A204.1 (cell line): ENCODE data around the gene VSTM2B.
"Not testable (repeated sequence)": the region's sequence is repeated elsewhere in the genome, so short reads cannot be mapped to it uniquely, and the experiment has no call there.

ENCODE experiments used
- FAIRE-seq: peaks from 2 replicates; lab custom pipeline; 2012; peaks lifted over from hg19 to GRCh38; lab: Jason Lieb, UNC

Gene VSTM2B

DNA sequence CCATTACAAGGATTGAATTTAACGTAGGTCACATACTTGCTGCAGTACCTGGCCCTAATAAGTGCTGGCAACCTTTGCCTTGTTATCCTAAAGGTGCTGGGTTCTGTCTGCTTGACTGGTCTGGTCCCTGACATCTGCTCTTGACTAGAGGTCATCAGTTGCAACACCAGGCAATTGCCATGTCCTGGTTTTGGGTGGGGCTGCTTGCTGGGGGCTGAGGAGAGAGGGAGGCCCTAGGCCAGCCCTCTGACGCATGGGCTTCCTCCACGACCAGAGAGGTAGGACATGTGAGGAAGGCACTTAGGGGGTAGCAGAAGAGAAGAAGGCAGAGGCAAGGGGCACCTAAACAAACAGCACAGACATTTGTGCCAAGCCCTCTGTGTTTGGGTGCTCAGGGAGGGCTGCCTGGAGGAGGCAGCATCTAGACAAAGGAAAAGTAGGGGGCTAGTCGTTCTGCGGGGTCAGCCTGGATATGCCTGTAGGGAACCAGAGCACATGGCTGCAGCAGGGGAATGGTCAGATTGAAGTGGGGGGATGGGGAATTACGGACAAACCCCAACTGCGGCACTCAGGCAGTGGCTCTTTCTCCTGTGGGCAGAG, 21.7 kb downstream of the VSTM2B start:
- FAIRE-seq = no peak

GRCh38 chr19:29547981-29548380, 22.2 kb downstream of the VSTM2B start:
- FAIRE-seq = no peak

- FAIRE-seq = no peak
Observed at GRCh38 chr19:29548483-29549085, 22.8 kb downstream of the VSTM2B start.

DNA sequence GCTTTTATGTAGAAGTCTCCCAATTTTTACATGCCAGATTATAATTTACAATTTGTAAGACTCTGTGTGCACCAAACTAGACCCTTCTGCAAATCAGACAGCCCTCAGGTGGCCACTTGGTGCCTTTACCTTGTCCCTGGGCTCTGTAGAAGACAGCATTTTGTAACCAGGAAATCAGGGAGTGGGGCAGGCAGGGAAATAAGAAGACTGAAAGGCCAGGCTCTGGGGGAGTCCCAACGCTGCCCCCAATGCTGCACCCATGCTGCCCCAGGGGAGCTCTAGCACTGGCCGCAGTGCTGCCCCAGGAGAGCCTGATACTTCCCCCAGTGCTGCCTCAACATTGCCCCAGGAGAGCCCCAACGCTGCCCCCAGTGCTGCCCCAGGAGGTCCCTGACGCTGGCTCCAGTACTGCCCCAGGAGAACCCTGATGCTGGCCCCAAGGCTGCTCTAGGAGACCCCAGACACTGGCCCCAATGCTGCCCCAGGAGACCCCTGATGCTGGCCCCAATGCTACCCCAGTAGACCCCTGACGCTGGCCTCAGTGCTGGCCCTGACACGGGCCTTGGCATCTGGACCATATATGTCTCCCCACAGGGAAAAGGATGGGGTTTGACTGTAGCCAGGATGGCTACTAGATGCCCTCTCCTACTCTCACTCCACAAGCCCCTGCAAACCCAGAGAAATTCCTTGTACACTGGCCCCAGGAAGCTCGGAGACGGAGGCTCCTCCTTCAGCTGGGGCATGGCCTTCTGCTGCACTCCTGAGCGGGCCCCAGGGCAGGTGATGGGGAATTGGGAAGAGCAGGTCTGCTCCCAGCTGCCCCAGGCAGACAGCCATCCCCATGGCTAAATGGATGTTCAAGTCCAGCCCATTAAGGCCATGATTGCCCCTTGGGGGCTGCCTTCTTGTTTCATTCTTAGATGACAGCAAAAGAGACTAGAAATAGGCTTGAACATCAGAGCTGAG, 23.6 kb downstream of the VSTM2B start:
- FAIRE-seq = no peak

DNA sequence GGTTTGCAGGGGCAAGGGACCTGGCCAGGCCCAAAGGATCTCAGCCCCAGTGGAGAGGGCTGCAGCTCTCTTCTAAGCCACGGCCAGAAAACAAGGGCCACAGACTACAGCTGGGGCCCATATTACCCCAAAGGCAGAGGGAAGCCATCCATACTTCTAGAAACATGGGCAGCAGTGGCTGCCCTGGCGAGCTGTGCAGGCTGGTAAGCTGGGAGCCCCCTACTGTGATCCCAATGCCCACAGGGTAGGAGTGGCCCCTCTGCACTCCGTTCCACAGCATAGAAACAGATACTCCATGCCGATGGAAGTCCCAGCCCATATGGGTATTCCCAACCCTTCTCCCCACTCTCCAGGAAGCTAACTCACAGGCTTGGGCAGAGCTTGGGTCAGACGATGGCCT, 25.1 kb downstream of the VSTM2B start:
- FAIRE-seq = no peak

DNA sequence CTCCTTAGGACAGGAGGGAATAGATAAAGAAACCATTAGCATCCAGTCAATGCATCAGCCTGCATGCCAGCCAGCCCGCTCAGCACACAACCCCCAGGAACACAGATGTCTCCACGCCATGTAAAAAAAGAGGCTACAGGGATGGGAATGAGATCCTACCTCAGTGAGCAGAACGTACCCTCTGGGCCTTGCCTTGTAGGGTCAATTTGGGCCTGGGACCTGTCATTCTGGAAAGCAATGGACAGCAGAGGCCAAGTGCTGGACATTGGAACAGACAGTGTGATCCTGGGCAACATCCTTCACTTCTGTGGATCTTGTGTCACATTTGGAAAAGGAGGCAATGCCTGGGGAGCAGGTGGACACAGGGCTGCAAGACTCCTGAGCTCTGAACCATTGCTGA, 26.0 kb downstream of the VSTM2B start:
- FAIRE-seq = no peak

DNA sequence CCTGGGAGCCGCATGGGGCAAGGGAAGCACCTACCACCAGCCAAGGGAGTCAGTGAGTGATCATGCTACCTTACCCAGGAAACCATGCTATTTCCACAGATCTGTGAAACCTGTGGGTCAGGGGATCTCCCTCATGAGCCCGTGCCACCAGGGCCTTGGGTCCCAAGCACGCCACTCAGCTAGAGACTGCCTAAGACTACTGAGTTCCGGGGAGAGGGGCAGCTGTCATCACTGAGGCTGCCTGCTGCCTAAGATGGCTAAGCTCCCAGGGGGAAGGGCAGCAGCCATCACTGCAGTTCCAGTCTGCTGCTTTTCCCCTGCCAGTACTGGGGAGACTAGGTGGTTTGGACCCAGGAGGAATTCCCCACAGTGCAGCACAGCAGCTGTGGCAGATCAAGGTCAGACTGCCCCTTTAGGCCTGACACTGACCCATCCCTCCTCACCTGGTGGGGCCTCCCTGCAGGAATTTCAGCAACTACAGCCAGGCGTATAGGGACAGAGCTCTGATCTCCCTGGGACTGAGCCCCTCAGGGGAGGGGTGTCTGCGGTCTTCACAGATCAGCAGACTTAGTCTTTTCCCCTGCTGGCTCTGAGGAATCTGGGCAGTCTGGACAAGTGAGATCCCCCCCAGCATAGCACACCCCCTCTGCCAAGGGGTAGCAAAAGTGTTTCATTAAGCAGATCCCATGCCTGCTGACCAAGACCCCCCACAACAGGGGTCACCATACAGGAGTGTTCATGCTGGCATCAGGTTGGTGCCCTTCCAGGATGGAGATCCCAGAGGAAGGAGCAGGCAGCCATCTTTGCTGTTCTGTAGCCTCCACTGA, 26.9 kb downstream of the VSTM2B start:
- no peak for FAIRE-seq

- no peak for FAIRE-seq
Observed at GRCh38 chr19:29554149-29554548, 28.4 kb downstream of the VSTM2B start.

GRCh38 chr19:29559110-29559509, 33.3 kb downstream of the VSTM2B start:
- not testable (repeated sequence) for FAIRE-seq

DNA sequence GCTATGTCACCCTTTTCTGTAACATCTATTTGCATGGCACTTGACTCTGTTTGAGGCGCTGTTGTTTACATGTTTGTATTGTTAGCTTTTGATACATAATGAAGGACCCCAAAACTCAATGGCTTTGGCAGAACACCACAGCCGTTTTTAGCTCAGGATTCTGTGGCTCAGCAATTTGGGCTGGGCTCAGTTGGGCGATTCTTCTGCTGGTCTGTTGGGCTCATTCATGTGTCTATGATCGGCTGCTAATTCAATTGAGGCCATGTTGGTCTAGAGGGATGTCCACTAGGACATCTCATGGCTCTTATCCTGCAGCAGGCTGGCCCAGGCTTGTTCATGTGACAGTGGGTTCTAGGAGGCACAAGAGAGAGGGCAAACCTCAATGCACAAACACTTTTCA, 33.9 kb downstream of the VSTM2B start:
- no peak for FAIRE-seq

DNA sequence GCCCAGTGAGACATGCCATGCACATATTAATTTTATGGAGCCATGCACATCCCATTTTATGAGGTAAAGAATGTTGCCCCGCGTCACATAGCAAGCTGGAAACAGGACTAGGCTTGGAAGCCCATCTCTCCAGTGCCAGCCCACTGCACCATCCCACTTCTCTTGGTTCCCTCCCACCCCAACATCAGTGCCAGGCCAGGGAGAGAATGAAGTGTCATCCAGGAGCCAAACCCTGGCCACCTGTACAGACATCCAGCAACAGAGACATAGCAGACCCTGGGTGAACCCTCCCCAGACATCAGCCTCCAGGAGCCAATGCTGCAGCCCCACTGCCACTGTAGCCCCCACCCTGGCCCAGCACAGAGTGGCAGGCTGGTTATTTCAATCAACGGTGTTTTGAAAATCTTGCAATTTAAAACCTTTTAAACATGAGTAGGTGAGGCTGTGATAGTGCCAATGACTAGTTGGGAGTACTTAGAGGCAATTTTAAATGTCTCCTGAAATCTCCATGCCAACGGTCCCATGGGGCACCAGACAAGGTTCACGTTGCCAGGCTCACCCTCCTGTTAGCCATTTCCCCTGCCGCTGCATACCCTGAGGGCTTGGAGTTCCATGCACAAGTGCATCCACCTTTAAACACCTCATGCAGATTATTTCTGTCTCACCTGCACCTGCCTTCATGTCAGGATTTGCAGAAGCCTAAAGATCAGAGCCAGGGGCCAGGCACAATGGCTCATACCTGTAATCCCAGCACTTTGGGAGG, 34.7 kb downstream of the VSTM2B start:
- no peak for FAIRE-seq

DNA sequence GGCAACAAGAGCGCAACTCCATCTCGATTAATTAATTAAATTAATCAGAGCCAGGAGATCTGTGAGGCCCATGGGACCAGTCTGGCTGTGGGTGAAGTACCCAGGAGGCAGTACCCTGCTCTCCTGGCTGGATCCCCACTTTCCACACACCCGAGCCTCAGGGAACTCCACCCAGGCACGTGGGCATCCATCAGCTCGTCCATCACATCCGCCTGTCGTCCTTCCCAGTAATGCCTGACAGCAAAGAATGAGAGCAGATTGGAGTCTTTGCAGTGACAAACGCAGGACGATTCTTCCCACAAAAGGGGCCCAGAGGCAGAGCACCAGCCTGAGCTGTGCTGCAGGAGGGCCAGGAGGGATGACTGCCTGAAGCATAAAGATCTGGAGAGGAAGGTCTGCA, 35.8 kb downstream of the VSTM2B start:
- no peak for FAIRE-seq

GRCh38 chr19:29562299-29563297, 36.8 kb downstream of the VSTM2B start:
- no peak for FAIRE-seq

DNA sequence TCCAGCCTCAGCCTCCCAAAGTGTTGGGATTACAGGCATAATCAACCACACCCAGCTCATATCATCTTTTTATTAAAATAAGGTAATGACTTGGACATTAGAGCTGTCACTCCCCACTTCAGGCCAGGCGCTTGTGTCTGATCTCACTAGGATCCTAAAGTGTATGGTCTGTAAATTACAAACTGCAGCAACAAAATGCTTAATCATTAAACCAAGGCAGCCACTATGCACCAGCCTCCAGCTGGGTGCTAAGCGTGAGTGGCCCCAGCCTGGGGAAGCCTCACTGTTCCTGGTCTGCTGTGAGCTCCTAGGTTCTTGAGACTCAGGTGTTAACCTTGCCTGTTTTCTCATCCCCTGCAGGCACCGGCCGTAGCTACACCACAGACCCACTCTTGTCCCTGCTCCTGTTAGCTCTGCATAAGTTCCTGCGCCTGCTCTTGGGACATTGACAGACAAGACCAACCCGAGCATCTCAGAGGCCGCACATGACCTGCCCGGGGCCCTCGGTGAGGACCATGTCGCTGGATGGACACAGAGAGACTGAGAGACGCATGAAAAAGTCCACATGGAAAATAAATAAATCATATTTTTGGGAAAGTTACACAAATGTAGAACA, 37.8 kb downstream of the VSTM2B start:
- FAIRE-seq = no peak

DNA sequence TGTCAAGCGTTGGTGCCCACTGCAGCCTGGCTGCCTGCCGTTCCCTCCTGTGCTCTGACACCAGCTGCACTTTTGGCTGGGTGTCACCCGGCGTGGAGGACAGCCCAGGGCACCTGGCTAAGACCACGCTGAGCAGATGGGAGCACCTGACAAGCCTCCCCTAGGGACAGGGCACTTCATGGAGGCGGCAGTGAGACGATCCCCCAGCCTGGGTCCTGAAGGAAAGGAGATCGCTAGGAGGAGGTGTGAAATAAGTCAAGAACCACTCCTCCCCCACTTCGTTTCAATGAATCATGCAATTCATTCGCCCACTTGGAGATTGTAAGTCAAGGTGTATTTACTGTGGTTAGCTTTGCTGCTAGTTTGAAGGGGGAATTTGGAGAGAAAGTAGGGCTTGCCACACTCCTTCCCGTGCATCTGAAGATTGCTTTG, 38.8 kb downstream of the VSTM2B start:
- no peak for FAIRE-seq

DNA sequence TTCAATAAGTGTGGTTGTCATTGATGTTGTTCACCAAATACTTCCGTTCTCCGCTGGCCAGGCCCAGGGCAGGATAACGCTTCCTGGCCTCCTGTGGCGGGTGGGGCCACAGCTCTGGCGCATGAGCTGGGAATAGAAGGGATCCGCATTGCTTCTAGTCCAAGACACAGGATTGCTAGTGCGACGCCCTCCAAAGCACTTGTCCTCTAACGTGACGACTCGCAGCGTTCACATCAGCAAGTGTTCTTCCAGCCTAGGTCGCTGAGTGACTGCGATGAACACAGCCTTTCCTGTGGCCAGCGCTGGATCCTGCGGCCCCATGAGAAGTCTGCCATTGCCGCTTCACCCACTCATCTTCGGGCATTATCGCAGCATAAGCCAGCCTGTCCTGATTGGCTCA, 39.4 kb downstream of the VSTM2B start:
- no peak for FAIRE-seq

DNA sequence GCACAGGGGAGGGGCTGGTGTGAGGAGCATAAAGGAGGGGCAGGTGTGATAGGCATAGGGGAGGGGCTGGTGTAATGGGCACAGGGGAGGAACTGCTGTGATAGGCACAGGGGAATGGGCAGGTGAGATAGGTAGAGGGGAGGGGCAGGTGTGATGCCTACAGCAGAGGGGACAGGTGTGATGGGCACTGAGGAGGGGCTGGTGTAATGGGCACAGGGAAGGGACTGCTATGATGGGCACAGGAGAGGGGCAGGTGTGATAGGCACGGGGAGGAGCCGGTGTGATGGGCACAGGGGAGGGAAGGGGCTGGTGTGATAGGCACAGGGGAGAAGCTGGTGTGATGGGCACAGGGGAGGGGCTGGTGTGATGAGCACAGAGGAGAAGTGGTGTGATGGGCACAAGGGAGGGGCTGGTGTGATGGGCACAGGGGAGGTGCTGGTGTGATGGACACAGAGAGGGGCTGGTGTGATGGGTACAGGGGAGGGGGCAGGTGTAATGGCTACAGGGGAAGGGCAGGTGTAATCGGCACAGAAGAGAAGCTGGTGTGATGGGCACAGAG, 40.8 kb downstream of the VSTM2B start:
- no peak for FAIRE-seq

DNA sequence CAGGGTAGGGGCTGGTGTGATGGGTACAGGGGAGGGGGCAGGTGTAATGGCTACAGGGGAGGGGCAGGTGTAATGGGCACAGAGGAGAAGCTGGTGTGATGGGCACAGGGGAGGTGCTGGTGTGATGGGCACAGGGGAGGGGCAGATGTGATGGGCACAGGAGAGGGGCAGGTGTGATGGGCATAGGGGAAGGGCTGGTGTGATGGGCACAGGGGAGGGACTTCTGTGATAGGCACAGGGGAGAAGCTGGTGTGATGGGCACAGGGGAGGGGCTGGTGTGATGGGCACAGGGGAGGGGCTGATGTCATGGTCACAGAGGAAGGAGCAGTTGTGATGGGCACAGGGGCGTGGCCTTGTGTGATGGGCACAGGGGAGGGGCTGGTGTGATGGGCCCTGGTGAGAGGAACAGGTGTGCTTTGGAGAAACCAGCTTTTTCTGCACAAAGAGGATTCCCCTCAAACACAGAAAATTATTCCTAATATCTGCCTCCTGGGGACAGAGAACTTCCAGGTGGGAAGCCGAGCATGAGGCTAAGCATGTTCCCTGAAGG, 41.6 kb downstream of the VSTM2B start:
- no peak for FAIRE-seq
